CD4-positive, alpha-beta T cell (primary cell): Measurements from ENCODE around the gene CLINT1. TPM values are rescaled to one million over a fixed set of nuclear protein-coding genes. Genes with fewer than 3 reads are reported as not detected.

ENCODE experiments used
- ATAC-seq: fragments of 200-7000 bp; cut with Tn5 transposase; one replicate; pipeline ENCODE4 v1.10.0; 2022; ENCODE audit warnings: mild to moderate bottlenecking; ENCODE audit not compliant: poor library complexity
- CTCF ChIA-PET: fragments of 350-600 bp; sonication (Branson Sonifier 250); formaldehyde crosslinking; loops from one replicate; lab custom pipeline; 2021; ENCODE audit warnings: antibody characterized with exemption, inconsistent platforms; lab: Charles Lee
- POLR2A ChIA-PET: fragments of 350-600 bp; sonication (Branson Sonifier 250); formaldehyde crosslinking; loops from one replicate; lab custom pipeline; 2021; ENCODE audit warnings: antibody characterized with exemption, inconsistent platforms; lab: Charles Lee
- DNase-seq, 14 experiments: peaks; one replicate each; pipeline ENCODE4 v3.0.0-alpha.2; 2013 to 2020; ENCODE audit warnings: mixed read lengths in 2 of 14
- H3K27ac ChIP-seq, 2 donors: one replicate each; pipeline versions ENCODE4 v1.5.1 to v1.7.0; 2013; ENCODE audit warnings: low read length in 2 of 2, low read depth in 1 of 2, mild to moderate bottlenecking in 1 of 2
- H3K27me3 ChIP-seq, 2 experiments: 1 replicate in 1 of 2; 2 replicates in 1 of 2; pipeline versions ENCODE4 v1.6.1 to v1.7.0; 2013; ENCODE audit warnings: low read length in 2 of 2, control low read depth in 1 of 2, mild to moderate bottlenecking in 1 of 2, moderate library complexity in 1 of 2; ENCODE audit not compliant: insufficient read depth in 2 of 2, control insufficient read depth in 1 of 2
- H3K36me3 ChIP-seq: one replicate; pipeline ENCODE4 v1.6.1; 2013; ENCODE audit warnings: low read length, control low read depth; ENCODE audit not compliant: insufficient read depth
- H3K4me1 ChIP-seq: one replicate; pipeline ENCODE4 v1.6.1; 2013; ENCODE audit warnings: low read length, control low read depth; ENCODE audit not compliant: insufficient read depth
- H3K4me3 ChIP-seq: one replicate; pipeline ENCODE4 v1.5.1; 2013; ENCODE audit warnings: mild to moderate bottlenecking, low read length, moderate library complexity
- H3K9me3 ChIP-seq, 2 experiments: 1 replicate in 1 of 2; 2 replicates in 1 of 2; pipeline versions ENCODE4 v1.6.1 to v1.7.0; 2013; ENCODE audit warnings: low read length in 2 of 2, mild to moderate bottlenecking in 2 of 2, control low read depth in 1 of 2, moderate library complexity in 1 of 2; ENCODE audit not compliant: control insufficient read depth in 1 of 2, insufficient read depth in 1 of 2
- H3K27ac Mint-ChIP-seq: one replicate; pipeline ENCODE4 v1.8.0; 2020; ENCODE audit warnings: mixed read lengths
- H3K27me3 Mint-ChIP-seq: one replicate; pipeline ENCODE4 v1.8.0; 2021; ENCODE audit warnings: mixed read lengths
- H3K36me3 Mint-ChIP-seq: one replicate; pipeline ENCODE4 v1.8.0; 2021; ENCODE audit warnings: low read depth, mixed read lengths
- H3K4me1 Mint-ChIP-seq: one replicate; pipeline ENCODE4 v1.8.0; 2021; ENCODE audit warnings: low read depth, mixed read lengths
- H3K4me3 Mint-ChIP-seq: one replicate; pipeline ENCODE4 v1.8.0; 2020; ENCODE audit warnings: mild to moderate bottlenecking, mixed read lengths
- H3K9me3 Mint-ChIP-seq: one replicate; pipeline ENCODE4 v1.8.0; 2020; ENCODE audit warnings: mixed read lengths
- CTCF ChIP-seq: fragments of 200-600 bp; IDR thresholded peaks from one replicate; pipeline ENCODE4 v1.8.0; 2022; ENCODE audit warnings: antibody characterized with exemption, mild to moderate bottlenecking
- intact Hi-C, 2 experiments: fragments of 100-400 bp; cut with DNase I in 1 of 2; cut with micrococcal nuclease in 1 of 2; formaldehyde crosslinking; loops; one replicate each; pipeline versions ENCODE4 v1.15.1 to v1.9.0; 2023 to 2025; cut with DNase I, micrococcal nuclease
- total RNA-seq, 174 experiments: library from RNA in 2 of 174; stranded (reverse) in 2 of 174; gene quantifications; one replicate each; pipeline ENCODE4 v1.2.3 and lab custom pipeline; 2021 to 2026

CLINT1 gene
- total RNA-seq, 2 experiments from 2014 or later = 89.9 to 91.3 TPM

GRCh38 chr5:157741131-157741530, 117.8 kb downstream of the CLINT1 start:
- CTCF ChIA-PET = interaction anchor here (0.7 to 1.6 kb wide), 2 partner anchors 72 to 225 kb away, joined by 3 to 5 read pairs; no protein-coding TSS in a partner anchor
- H3K27me3 ChIP-seq = no peaks in the 10 kb centered on the region
- Mint-ChIP-seq H3K9me3 (no peaks in the 10 kb centered on the region), H3K36me3 (peaks cover 38% of the 10 kb centered on the region), H3K4me3 (no peak overlapping the region), H3K27ac (no peak overlapping the region), H3K27me3 (no peaks in the 10 kb centered on the region), H3K4me1 (peaks cover 29% of the 10 kb centered on the region)
- peaks cover 20% of the 10 kb centered on the region for H3K4me1 ChIP-seq
- POLR2A ChIA-PET = interaction anchor here (3.5 kb wide), 1 partner anchor 10 kb away, joined by 28 read pairs; the partner anchor contains the start of gene THG1L
- no peak overlapping the region for H3K27ac ChIP-seq
- no peak overlapping the region for H3K4me3 ChIP-seq
- peaks cover 21% of the 10 kb centered on the region for H3K36me3 ChIP-seq
- ATAC-seq (no peak), DNase-seq (no peak)
- intact Hi-C loops = loop anchor here (5.0 kb wide), 4 partner anchors 89 to 599 kb away; partner anchors contain the start of genes SOX30 (in 2 of the 2), CYFIP2 (in 1 of the 2) and MED7 (in 1 of the 2)
- TF ChIP-seq CTCF = no peak
- no peaks in the 10 kb centered on the region for H3K9me3 ChIP-seq

GRCh38 chr5:157740229-157740610, 118.7 kb downstream of the CLINT1 start:
- DNase-seq = peak in 5 of 14 experiments; percentile 12 to 63 (median 52)

More at GRCh38 chr5:157740229-157740610, 118.7 kb downstream of the CLINT1 start:
- CTCF ChIA-PET = no interaction called here
- no peaks in the 10 kb centered on the region for H3K27me3 ChIP-seq
- intact Hi-C loops = loop anchor here (5.0 kb wide), 4 partner anchors 88 to 598 kb away; partner anchors contain the start of genes SOX30 (in 2 of the 2), CYFIP2 (in 1 of the 2) and MED7 (in 1 of the 2)
- H3K36me3 ChIP-seq = peaks cover 29% of the 10 kb centered on the region
- peaks cover 45% of the 10 kb centered on the region for H3K36me3 Mint-ChIP-seq
- no peaks in the 10 kb centered on the region for H3K9me3 ChIP-seq
- H3K27ac ChIP-seq = no peak overlapping the region
- peaks cover 19% of the 10 kb centered on the region for H3K4me1 ChIP-seq
- no peaks in the 10 kb centered on the region for H3K9me3 Mint-ChIP-seq
- POLR2A ChIA-PET = no interaction called here
- H3K4me3 Mint-ChIP-seq = peak overlapping the region; percentile 72
- peaks cover 23% of the 10 kb centered on the region for H3K4me1 Mint-ChIP-seq
- peak; percentile 47 for TF ChIP-seq CTCF
- peak overlapping the region; percentile 26 for H3K27ac Mint-ChIP-seq
- H3K27me3 Mint-ChIP-seq = no peaks in the 10 kb centered on the region
- H3K4me3 ChIP-seq = no peak overlapping the region
- no peak for ATAC-seq
